ENCODE measurements around the gene FTO.

- no peak for TF ChIP-seq POLR2A (IDR thresholded peaks at IDR 0.05)
- TF ChIP-seq CTCF (IDR thresholded peaks at IDR 0.05), result no peak
Observed at GRCh38 chr16:54031107-54031760, 327.3 kb downstream of the FTO start.

Measured in prostate gland (tissue), 2 donors.